GM19238 (cell line): ENCODE data around the gene AMZ1.
"Not testable (repeated sequence)": the region's sequence is repeated elsewhere in the genome, so short reads cannot be mapped to it uniquely, and the experiment has no call there.

Source experiments
- DNase-seq: peaks from one replicate; pipeline ENCODE4 v3.0.0; 2011; ENCODE audit warnings: low spot score; ENCODE audit not compliant: insufficient read length

The AMZ1 gene

DNA sequence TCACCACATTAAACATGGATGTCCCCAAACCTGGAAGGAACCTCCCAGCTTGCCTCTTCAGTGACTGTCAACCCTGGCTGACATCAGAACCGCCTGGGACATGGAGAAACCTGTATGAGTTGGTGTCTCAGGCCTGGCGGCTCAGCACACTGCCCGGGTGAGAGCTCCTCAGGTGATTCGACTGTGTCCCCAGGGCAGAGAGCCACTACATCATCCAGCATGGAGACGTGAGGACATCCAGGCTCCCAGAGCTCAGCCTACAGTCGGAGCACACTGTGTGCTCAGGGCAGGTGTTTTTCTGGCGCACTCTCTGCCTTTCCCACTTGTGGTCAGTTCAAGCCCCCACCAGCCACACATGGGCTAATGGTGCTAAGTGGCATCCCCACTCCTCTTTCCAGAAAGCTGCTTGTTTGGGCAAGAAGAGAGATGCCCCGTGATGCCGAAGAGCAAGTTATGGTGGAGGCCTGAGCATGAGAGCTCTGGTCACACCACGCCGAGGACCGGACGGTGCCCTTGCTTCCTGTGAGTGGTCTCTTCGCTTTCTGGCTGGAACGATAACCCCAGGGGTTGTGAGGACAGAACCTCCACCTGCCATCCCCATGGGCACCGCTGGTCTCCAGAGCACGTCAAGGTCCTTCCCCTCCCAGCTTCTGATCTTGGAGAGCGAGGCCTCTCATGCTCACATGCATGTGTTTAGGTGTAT lies 38.5 kb downstream of the AMZ1 start:
- no peak for DNase-seq

DNA sequence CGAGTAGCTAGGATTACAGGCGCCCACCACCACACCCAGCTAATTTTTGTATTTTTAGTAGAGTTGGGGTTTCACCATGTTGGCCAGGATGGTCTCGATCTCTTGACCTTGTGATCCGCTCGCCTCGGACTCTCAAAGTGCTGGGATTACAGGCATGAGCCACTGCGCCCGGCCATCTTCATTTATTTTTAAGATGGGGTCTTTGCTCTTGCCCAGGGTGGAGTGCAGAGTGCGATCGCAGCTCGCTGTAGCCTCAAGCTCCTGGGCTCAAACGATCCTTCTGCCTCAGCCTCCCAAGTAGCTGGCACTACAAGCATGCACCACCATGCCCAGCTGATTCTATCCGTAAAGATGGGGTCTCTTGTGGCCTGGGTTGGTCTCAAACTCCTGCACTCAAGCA lies 39.2 kb downstream of the AMZ1 start:
- not testable (repeated sequence) for DNase-seq

GRCh38 chr7:2728316-2729030 lies 40.5 kb downstream of the AMZ1 start:
- no peak for DNase-seq

- no peak for DNase-seq
Observed at GRCh38 chr7:2729031-2729892, 41.3 kb downstream of the AMZ1 start.

GRCh38 chr7:2729893-2730716 lies 42.1 kb downstream of the AMZ1 start:
- DNase-seq, result no peak

DNA sequence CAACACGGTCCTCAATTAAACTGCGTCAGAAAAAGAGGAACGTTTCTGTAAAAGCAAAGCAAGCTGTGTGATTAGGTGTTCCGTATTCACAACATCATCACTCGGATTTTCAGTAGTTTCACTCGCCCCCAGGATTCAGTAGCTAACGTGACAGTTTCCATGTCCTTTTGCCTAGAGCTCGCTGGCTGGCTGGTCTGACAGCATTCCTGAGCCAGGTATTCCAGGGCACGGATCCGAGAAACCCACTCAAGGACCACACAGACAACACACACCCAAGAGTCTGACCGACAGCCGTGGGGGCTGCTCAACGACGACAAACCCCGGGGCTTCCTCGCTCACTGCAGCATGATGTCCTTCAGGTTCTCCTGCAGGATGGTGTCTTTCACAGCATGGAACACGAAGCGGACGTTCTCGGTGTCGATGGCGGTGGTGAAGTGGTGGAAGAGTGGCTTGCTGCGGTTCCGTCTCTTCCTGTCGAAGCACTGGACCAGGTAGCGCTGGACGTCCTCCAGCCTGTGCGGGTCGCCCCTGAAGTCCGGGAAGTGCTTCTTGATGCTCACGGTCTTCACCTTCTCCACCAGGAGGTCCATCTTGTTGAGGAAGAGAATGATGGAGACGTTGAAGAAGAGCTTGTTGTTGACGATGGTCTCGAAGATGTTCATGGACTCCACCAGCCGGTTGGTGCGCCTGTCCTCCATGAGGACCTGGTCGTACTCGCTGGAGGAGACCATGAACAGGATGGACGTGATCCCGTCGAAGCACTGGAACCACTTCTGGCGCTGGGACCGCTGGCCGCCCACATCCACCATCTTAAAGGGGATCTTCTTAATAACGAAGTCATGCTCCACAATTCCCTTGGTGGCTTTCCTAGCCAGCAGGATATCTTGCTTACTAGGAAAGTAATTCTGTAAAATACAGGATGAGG lies 43.1 kb downstream of the AMZ1 start:
- no peak for DNase-seq

DNA sequence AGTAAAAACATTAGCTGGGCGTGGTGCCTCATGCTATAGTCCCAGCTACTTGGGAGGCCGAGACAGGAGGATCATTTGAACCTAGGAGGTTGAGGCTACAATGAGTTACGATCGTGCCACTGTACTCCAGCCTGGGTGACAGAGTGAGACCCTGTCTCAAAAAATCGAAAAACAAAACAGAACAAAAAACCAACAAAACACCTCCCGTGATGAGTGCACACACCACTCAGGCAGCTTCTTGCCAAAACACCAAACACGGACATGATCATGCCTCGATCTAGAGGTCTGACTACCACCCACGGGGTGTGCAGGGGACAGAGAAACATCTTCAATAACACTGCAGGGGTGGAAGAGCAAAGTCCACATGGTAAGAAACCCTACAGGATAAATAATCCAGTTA lies 44.4 kb downstream of the AMZ1 start:
- no peak for DNase-seq

DNA sequence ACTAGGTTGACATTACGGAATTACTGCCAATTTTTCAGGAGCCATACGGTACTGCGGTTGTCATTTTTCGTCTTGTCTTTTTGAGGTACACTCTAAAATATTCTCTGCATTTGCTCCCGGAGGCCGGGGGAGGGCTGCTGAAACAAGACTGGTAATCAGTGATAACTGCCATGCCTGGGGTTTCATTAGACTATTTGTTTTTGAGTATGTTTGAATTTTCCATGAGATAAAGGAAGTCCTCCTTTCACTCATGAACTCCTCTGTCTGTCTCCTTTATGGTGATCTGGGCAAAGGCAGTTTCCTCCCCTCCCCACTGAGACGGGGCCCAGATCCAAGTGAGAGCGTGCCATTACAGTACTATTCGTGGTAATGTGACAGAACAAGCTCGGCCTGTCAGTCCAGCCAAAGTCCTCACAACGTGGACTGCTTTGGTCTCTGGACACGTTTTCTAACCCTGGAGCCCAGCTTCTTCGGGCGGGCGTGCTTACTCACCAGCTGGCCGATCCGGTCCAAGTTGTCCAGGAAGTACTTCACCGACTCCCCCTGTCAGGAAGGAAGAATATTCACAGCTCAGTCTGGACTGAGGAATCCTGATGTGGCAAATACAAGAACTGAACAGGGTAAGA lies 45.1 kb downstream of the AMZ1 start:
- DNase-seq, result no peak

DNA sequence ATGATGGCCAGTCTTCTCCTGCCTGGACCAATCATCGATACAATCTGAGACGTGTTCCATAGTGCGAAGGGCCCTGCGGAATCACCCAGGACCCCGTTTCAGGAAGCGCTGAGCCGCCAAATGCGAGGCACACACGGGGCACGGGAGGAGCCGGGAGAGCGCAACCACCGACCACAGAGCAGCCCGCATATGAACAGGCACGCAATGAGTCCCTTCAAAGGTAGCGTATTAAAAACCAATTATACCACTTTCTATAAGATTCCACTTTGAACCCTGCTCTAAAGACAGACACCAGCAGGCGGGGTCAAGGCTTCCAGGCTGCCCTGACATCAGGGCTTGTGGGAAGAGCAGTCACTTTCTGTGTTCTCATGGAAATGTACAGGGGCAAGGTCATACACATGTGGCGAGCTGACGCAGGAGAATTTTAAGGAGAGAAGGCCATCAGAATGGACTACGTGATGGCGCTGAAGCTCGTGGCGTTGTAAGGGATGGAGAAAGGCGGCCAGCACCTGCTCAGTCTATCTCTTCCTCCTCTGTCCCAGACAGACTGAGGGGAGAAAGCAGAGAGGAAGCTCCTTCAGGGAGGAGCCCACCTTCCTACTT lies 46.2 kb downstream of the AMZ1 start:
- DNase-seq, result no peak

DNA sequence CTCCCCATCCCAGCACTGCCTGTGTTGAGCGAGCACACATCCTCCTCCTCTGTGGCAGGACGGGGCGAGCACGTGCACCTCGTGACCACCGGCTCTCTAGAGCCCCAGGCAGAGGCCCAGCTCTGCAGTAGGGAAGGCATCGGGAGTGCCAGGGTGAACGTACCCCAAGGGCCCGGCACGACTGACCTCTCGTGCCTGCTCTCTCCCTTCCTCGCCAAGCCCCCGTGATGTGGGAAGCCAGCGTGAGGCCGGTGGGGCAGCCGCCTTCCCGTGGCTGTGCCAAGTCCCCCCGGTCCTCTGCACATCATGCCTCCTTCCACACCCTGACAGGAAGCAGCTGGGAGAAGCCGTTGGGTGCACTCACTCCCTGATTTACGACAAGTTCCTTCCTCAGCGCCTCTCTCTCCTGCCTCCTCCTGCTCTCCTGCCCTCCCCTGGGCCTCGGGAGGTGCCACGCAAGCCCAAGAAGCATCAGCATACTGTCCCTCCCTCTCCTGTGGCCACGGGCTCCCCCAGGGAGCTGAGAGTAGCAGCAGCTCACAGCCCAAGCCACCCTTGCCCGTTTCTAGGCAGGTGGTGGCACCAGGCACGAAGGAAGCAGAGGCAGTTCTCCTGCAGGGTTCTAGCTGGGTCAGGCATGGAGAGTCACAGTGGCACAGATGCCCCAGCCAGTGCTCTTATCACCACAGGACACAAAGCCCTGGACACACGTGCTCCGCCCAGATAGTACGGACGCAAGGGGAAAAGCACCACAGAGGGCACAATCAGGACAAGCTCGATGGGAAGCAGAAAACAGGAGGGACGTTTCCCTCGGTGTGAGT lies 47.0 kb downstream of the AMZ1 start:
- DNase-seq, result no peak

DNA sequence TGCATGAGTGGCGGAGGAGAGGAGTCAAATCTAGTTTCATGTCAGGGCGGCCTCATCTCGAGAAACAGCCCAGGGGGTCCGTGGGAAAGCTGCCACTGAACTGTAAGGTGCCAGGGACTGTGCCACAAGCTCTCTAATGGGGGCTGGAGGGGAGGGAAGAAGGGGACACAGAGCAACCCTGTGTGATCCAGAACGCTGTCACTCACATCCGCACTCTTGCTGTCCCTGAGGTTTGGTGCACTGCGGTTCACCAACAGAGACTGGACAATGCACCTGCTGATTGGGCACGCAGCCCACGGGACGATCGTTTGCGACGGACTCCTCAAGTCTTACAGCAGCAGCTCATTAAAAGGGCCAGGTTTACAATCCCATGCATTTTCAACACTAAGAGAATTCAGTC lies 47.7 kb downstream of the AMZ1 start:
- DNase-seq, result no peak

GRCh38 chr7:2736411-2736914 lies 48.5 kb downstream of the AMZ1 start:
- no peak for DNase-seq

DNA sequence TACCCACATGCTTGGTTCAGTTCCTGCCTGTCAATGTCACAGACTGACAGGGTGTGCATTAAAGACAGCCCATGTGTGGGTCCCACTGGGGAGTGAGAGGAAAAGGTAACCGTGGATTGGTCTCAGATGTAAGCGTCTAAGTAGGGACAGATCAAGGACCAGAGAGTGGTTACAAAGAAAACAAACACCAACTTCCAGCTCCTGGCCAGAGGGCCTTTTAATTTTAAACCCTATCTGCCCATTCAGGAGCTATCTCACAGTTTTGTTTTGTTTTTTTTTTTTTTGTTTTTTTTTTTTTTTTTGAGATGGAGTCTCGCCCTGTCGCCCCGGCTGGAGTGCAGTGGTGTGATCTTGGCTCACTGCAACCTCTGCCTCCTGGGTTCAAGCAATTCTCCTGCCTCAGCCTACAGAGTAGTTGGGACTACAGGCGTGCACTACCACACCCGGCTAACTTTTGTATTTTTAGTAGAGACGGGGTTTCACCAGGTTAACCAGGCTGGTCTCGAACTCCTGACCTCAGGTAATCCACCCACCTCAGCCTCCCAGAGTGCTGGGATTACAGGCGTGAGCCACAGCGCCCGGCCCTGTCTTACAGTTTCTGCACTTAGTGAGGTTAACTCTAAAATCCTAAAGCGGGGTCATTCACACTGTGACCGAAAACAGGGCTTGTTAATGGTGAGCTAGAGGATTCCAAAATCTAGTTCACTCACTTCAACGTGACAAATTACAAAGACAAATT lies 49.2 kb downstream of the AMZ1 start:
- DNase-seq, result not testable (repeated sequence)

DNA sequence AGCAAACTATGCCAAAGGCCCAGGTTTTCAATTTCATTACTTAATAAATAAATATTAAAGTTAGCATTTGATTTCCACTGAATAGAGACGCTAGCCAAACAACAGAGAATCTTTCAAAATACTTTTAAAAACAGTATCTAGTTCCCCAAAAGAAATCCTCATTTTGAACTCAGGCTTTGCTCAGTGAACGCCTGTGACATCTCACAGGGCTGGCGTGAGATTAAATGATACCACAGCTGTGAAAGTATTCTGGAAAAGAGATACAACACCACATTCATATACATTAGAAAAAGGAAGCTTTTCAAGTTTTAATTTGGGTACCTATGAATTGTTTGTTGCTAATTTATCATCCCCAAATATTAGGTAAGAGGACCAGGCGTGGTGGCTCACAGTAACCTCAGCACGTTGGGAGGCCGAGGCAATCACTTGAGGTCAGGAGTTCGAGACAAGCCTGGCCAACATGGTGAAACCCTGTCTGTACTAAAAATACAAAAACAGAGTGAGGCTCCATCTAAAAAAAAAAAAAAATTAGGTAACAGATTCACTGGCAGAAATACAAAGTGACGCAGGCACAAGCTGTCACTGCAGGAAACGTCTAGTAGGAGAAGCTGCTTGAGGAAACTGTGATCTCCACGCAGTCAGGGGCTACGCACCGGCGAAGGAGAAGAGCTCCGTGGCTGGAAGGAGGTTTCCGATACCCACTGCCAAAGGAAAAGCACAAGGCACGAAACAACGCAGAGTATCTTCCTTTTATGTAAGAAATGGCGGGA lies 50.0 kb downstream of the AMZ1 start:
- no peak for DNase-seq

DNA sequence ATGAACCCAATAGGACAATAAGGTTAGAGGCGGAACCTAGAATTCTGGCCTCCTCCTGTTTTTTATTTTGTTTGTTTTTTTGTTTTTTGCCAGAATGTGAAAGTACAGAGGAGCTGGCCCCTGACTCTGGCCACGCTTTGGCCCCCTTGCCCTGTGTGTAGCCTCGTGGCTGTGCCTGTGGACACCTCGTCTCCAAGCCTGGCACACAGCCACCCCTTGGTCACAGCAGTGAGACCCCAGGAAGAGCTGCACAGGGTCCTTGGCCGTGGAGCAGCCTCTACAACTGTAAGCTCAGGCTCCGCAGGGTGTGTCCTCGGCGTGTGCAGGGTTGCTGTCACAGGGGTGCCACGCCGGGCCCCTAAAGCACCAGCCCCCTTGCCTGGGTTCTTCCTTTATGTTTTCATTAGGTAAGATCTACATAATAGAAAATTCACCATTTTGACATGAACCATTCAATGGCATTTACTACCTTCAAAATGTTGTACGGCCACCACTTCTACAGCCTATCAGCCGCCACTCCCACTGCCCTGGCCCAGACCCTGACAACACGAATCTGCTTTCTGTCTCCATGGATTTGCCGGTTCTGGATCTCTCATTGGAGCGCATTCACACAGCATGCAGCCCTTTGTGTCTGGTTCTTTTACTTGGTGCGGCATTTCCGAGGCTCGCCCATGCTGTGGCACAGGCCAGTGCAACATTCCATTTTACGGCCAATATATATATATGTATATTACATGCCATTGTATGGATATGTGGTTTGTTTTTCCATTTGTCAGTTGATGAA lies 51.0 kb downstream of the AMZ1 start:
- DNase-seq, result no peak
